ENCODE measurements around the gene PCSK7. TPM values are rescaled to one million over a fixed set of nuclear protein-coding genes. Genes with fewer than 3 reads are reported as not detected.

The PCSK7 gene
- total and polyA plus RNA-seq, 2 donors (not counting 3 experiments of a cell fraction or from before 2014, with no cell fraction given): 40.8 to 72.7 TPM

DNA sequence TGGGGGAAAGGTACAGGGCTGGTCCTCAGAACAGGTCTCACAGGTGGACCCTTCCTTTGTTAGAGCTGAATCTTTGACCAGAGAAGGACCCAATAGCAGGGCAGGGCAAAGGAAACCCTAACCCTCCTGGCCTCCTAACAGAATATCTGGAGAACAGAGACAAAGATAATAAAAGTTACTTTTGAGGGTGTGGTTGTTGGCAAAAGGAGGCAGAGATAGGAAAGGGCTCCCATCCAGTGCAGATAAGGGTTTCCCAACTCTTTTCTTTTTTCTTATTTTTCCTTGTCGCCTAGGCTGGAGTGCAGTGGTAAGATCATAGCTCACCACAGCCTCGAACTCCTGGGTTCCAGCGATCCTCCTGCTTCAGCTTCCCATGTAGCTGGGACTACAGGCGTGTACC, 11.9 kb downstream of the PCSK7 start:
- POLR2A ChIA-PET: no interaction called here
- H2AFZ ChIP-seq (ENCODE audit: low read depth, low read length): no peak overlapping the region
- FAIRE-seq (no peak), DNase-seq (ENCODE audit: low read depth, low spot score) (no peak)
- peaks cover 11% of the 10 kb centered on the region for H3K4me1 ChIP-seq (ENCODE audit: control insufficient read depth, extremely low read depth, insufficient read depth, low read length)
- H3K27ac ChIP-seq (ENCODE audit: insufficient read depth, low read depth, low read length): no peak overlapping the region
- H3K9me1 ChIP-seq (replicated peaks; ENCODE audit: control insufficient read depth, extremely low read depth, insufficient read depth, low read length): no peaks in the 10 kb centered on the region
- no peaks in the 10 kb centered on the region for H4K20me1 ChIP-seq (replicated peaks; ENCODE audit: control insufficient read depth, extremely low read depth, insufficient read depth, low read length)
- BruUV-seq (replicated peaks): no TSS peak
- H3K27me3 ChIP-seq (ENCODE audit: control insufficient read depth in 2 of 2, insufficient read depth in 2 of 2, low read length in 2 of 2): no peaks in the 10 kb centered on the region
- dilution Hi-C loops (cut with MboI; ENCODE audit: extremely low pct_ligation_motif_present, low sequenced_read_pairs) (no loop called here), intact Hi-C loops (cut with micrococcal nuclease) (no loop called here)
- no peak overlapping the region for H3K4me3 ChIP-seq (replicated peaks in 1 of 3; ENCODE audit: insufficient read depth in 1 of 3, low read depth in 1 of 3, low read length in 3 of 3)
- H3K79me2 ChIP-seq (ENCODE audit: control insufficient read depth, insufficient read depth, low read length): no peaks in the 10 kb centered on the region
- no peak overlapping the region for H3K9ac ChIP-seq (replicated peaks; ENCODE audit: extremely low read depth, insufficient read depth, low read length)
- no peak for TF ChIP-seq POLR2A (IDR thresholded peaks at IDR 0.05; ENCODE audit: low read depth, low read length)
- TF ChIP-seq, protein P1, sequence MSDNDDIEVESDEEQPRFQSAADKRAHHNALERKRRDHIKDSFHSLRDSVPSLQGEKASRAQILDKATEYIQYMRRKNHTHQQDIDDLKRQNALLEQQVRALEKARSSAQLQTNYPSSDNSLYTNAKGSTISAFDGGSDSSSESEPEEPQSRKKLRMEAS (IDR thresholded peaks at IDR 0.05; ENCODE audit: insufficient read depth, insufficient read length): no peak
- TF ChIP-seq GATA2 (IDR thresholded peaks at IDR 0.05; ENCODE audit: insufficient read depth, insufficient read length, low read depth, low read length): no peak
- no peak for TF ChIP-seq POLR2AphosphoS5 (IDR thresholded peaks at IDR 0.05; ENCODE audit: insufficient read depth, low read depth, low read length)
- no peak for TF ChIP-seq EZH2 (IDR thresholded peaks at IDR 0.05; ENCODE audit: borderline replicate concordance, low read depth, low read length, severe bottlenecking)
- TF ChIP-seq, protein P2, sequence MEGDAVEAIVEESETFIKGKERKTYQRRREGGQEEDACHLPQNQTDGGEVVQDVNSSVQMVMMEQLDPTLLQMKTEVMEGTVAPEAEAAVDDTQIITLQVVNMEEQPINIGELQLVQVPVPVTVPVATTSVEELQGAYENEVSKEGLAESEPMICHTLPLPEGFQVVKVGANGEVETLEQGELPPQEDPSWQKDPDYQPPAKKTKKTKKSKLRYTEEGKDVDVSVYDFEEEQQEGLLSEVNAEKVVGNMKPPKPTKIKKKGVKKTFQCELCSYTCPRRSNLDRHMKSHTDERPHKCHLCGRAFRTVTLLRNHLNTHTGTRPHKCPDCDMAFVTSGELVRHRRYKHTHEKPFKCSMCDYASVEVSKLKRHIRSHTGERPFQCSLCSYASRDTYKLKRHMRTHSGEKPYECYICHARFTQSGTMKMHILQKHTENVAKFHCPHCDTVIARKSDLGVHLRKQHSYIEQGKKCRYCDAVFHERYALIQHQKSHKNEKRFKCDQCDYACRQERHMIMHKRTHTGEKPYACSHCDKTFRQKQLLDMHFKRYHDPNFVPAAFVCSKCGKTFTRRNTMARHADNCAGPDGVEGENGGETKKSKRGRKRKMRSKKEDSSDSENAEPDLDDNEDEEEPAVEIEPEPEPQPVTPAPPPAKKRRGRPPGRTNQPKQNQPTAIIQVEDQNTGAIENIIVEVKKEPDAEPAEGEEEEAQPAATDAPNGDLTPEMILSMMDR (IDR thresholded peaks at IDR 0.05; ENCODE audit: extremely low read depth in 1 of 2, insufficient read depth in 1 of 2, low read depth in 1 of 2, low read length in 2 of 2): no peak
- no peak for TF ChIP-seq JUN (IDR thresholded peaks at IDR 0.05; ENCODE audit: borderline replicate concordance, insufficient read depth, insufficient read length, low read depth)
- no peak for TF ChIP-seq MYC (IDR thresholded peaks at IDR 0.05; ENCODE audit: low read depth, low read length)
- no peak for TF ChIP-seq FOS (IDR thresholded peaks at IDR 0.05; ENCODE audit: borderline replicate concordance, insufficient read depth, low read length)
- H3K36me3 ChIP-seq (ENCODE audit: control insufficient read depth in 2 of 2, extremely low read depth in 1 of 2, insufficient read depth in 2 of 2, low read length in 2 of 2): peaks cover 0 to 22% of the 10 kb centered on the region in 2 experiments
- CTCF ChIA-PET: interaction anchor here (1.2 to 3.4 kb wide), 3 partner anchors 8 to 340 kb away, joined by 3 to 16 read pairs (median 3); partner anchors contain the start of genes PCSK7 and RNF214
- H3K4me2 ChIP-seq (ENCODE audit: insufficient read depth, low read length): no peak overlapping the region
- no peaks in the 10 kb centered on the region for H3K9me3 ChIP-seq (replicated peaks; ENCODE audit: control insufficient read depth, insufficient read depth, low read length)
